K562 (cell line): ENCODE results near the gene TRMT112. TPM values are rescaled to one million over a fixed set of nuclear protein-coding genes. Genes with fewer than 3 reads are reported as not detected.
A peak's percentile ranks its signal among the peaks of the same experiment; 100 is the strongest.

ENCODE experiments used
- BMI1 ChIP-seq: fragments of 150-350 bp; IDR thresholded peaks from 2 replicates; pipeline ENCODE4 v1.6.1; 2014; ENCODE audit warnings: low read length
- CREB3 ChIP-seq: fragments of 450-650 bp; conservative IDR thresholded peaks from 2 replicates; pipeline ENCODE4 v1.6.1; 2016; ENCODE audit warnings: missing genetic modification characterization, low read depth, mild to moderate bottlenecking, missing compliant biosample characterization, moderate library complexity
- ID3 ChIP-seq, 2 experiments: fragments of 250-450 bp in 1 of 2; fragments of 450-650 bp in 1 of 2; sonication (Bioruptor Pico) in 1 of 2; IDR thresholded peaks; 2 replicates each; pipeline versions ENCODE4 v1.6.1 to v1.8.0; 2016 to 2021; ENCODE audit warnings: mild to moderate bottlenecking in 2 of 2, moderate library complexity in 2 of 2, missing compliant biosample characterization in 1 of 2, missing genetic modification characterization in 1 of 2
- MXI1 ChIP-seq: IDR thresholded peaks from 2 replicates; pipeline ENCODE4 v1.6.1; 2011; ENCODE audit warnings: low read depth, mild to moderate bottlenecking, improper control_type of control experiment, low read length
- PHB2 ChIP-seq: fragments of 450-650 bp; IDR thresholded peaks from 2 replicates; pipeline ENCODE4 v1.6.1; 2017; ENCODE audit warnings: low read depth
- SAFB2 ChIP-seq: fragments of 200-400 bp; formaldehyde crosslinking; IDR thresholded peaks from 2 replicates; pipeline ENCODE4 v1.6.1; 2018; ENCODE audit warnings: borderline replicate concordance, low read length, low read depth, moderate library complexity; ENCODE audit not compliant: severe bottlenecking
- SFPQ ChIP-seq: fragments of 200-400 bp; formaldehyde crosslinking; IDR thresholded peaks from 2 replicates; pipeline ENCODE4 v1.6.1; 2017; ENCODE audit warnings: mild to moderate bottlenecking, low read depth, low read length, moderate library complexity
- TOE1 ChIP-seq, 2 experiments: fragments of 450-650 bp in 1 of 2; sonication (generic) in 1 of 2; formaldehyde crosslinking in 1 of 2; IDR thresholded peaks; 2 replicates each; pipeline versions ENCODE4 v1.7.1 to v1.8.0; 2016 to 2022; ENCODE audit warnings: borderline replicate concordance in 2 of 2, mild to moderate bottlenecking in 2 of 2, antibody characterized with exemption in 1 of 2, inconsistent platforms in 1 of 2, low read depth in 1 of 2, missing genetic modification reagents in 1 of 2, moderate library complexity in 1 of 2
- ZBTB40 ChIP-seq, 2 experiments: fragments of 450-650 bp in 1 of 2; sonication (generic) in 1 of 2; formaldehyde crosslinking in 1 of 2; IDR thresholded peaks; 2 replicates each; pipeline versions ENCODE4 v1.7.1 to v1.9.0; 2016 to 2022; ENCODE audit warnings: inconsistent platforms in 1 of 2, mild to moderate bottlenecking in 1 of 2, missing genetic modification reagents in 1 of 2
- ZKSCAN1 ChIP-seq: fragments of 150-350 bp; IDR thresholded peaks from 2 replicates; pipeline ENCODE4 v1.6.1; 2016; ENCODE audit warnings: low read depth, low read length
- ZNF175 ChIP-seq: fragments of 200-800 bp; sonication (Bioruptor generic); IDR thresholded peaks from 2 replicates; pipeline ENCODE4 v1.6.1; 2016; ENCODE audit warnings: low read depth, mild to moderate bottlenecking, missing genetic modification characterization, missing compliant biosample characterization
- ZNF217 ChIP-seq: sonication (generic); formaldehyde crosslinking; IDR thresholded peaks from 2 replicates; pipeline ENCODE4 v1.8.0; 2022; ENCODE audit warnings: mild to moderate bottlenecking, missing genetic modification reagents
- polyA plus RNA-seq, 8 experiments: library from polyadenylated mRNA; depleted of rRNA in 4 of 8; stranded (reverse) in 5 of 8; unstranded in 3 of 8; fragments of >200 nt; fragmentation: Nextera tagmentation in 2 of 8; fragmentation: Illumina TruSeq in 1 of 8; extraction: Ambion mirVana in 2 of 8; extraction: Trizol in 1 of 8; gene quantifications; 2 replicates each; pipeline versions ENCODE4 v1.2.1 to v1.2.3, GENCODE V29; 2011 to 2014; ENCODE audit warnings: inconsistent platforms in 1 of 8, missing spikeins in 1 of 8
- total RNA-seq, 7 experiments: library from RNA; depleted of rRNA in 6 of 7; stranded (reverse); fragments of >200 nt in 6 of 7; fragmentation: Illumina TruSeq in 2 of 7; extraction: Trizol in 2 of 7; gene quantifications; 2 replicates each; pipeline versions ENCODE4 v1.2.1 to v1.2.3, GENCODE V29; 2011 to 2021; ENCODE audit warnings: low replicate concordance in 1 of 7

The TRMT112 gene
- total and polyA plus RNA-seq, 9 of the 15 experiments (the other 6 are each of a cell fraction or from before 2014, with no cell fraction given), result 162 to 444 (median 300) TPM

- peak; percentile 55; the same call in 1 of the 2 replicates for TF ChIP-seq ZBTB40 (IDR thresholded peaks at IDR 0.05)
- no peak for TF ChIP-seq ZBTB40 (CRISPR knock-in tag; IDR thresholded peaks at IDR 0.05)
- no peak; the same call in 1 of the 2 replicates for TF ChIP-seq ZKSCAN1
- no peak for TF ChIP-seq MXI1
- no peak for TF ChIP-seq ZNF217 (CRISPR knock-in tag)
- TF ChIP-seq SFPQ, result no peak
- peak; percentile 26; the same call in 1 of the 2 replicates for TF ChIP-seq ZNF175 (CRISPR knock-in tag)
- no peak for TF ChIP-seq BMI1
- no peak for TF ChIP-seq TOE1 (IDR thresholded peaks at IDR 0.05; ENCODE audit: borderline replicate concordance)
- TF ChIP-seq TOE1 (CRISPR knock-in tag; IDR thresholded peaks at IDR 0.05; ENCODE audit: borderline replicate concordance, low read depth), result no peak
- no peak for TF ChIP-seq CREB3 (tag)
- no peak for TF ChIP-seq ID3 (CRISPR knock-in tag; IDR thresholded peaks at IDR 0.05)
- no peak for TF ChIP-seq ID3 (tag; IDR thresholded peaks at IDR 0.05)
- TF ChIP-seq SAFB2, result no peak
- no peak for TF ChIP-seq PHB2
Measured at GRCh38 chr11:64268893-64269539, 48.3 kb downstream of the TRMT112 start (continued).
